ENCODE data around the gene APOO.

APOO gene

GRCh38 chrX:23811108-23811651 is 96.6 kb downstream of the APOO start:
- no peak for TF ChIP-seq CTCF (IDR thresholded peaks at IDR 0.05; ENCODE audit: extremely low read depth, insufficient read depth, missing control alignments)
- no peak for DNase-seq (ENCODE audit: low spot score)

GRCh38 chrX:23810279-23810678 is 97.5 kb downstream of the APOO start:
- in situ Hi-C loops (cut with MboI; ENCODE audit: low pct_unique_long_range_greater_than_20kb, low sequenced_read_pairs, unreplicated experiment): no loop called here
- no peak for DNase-seq (ENCODE audit: low spot score)
- TF ChIP-seq CTCF (IDR thresholded peaks at IDR 0.05; ENCODE audit: extremely low read depth, insufficient read depth, missing control alignments): no peak

More at GRCh38 chrX:23811108-23811651, 96.6 kb downstream of the APOO start:
- in situ Hi-C loops (cut with MboI; ENCODE audit: low pct_unique_long_range_greater_than_20kb, low sequenced_read_pairs, unreplicated experiment): no loop called here

- in situ Hi-C loops (cut with MboI; ENCODE audit: low pct_unique_long_range_greater_than_20kb, low sequenced_read_pairs, unreplicated experiment): no loop called here
- TF ChIP-seq CTCF (IDR thresholded peaks at IDR 0.05; ENCODE audit: extremely low read depth, insufficient read depth, missing control alignments): no peak
- DNase-seq (ENCODE audit: low spot score): no peak
Observed at GRCh38 chrX:23805389-23805788, 102.3 kb downstream of the APOO start.

- TF ChIP-seq CTCF (IDR thresholded peaks at IDR 0.05; ENCODE audit: extremely low read depth, insufficient read depth, missing control alignments): no peak
- DNase-seq (ENCODE audit: low spot score): no peak
- in situ Hi-C loops (cut with MboI; ENCODE audit: low pct_unique_long_range_greater_than_20kb, low sequenced_read_pairs, unreplicated experiment): no loop called here
Observed at GRCh38 chrX:23804578-23804977, 103.2 kb downstream of the APOO start.

GRCh38 chrX:23803931-23804381 is 103.8 kb downstream of the APOO start:
- in situ Hi-C loops (cut with MboI; ENCODE audit: low pct_unique_long_range_greater_than_20kb, low sequenced_read_pairs, unreplicated experiment): no loop called here
- TF ChIP-seq CTCF (IDR thresholded peaks at IDR 0.05; ENCODE audit: extremely low read depth, insufficient read depth, missing control alignments): no peak
- no peak for DNase-seq (ENCODE audit: low spot score)

- in situ Hi-C loops (cut with MboI; ENCODE audit: low pct_unique_long_range_greater_than_20kb, low sequenced_read_pairs, unreplicated experiment): no loop called here
Observed at GRCh38 chrX:23802431-23802830, 105.3 kb downstream of the APOO start.

More at GRCh38 chrX:23802431-23802830, 105.3 kb downstream of the APOO start:
- TF ChIP-seq CTCF (IDR thresholded peaks at IDR 0.05; ENCODE audit: extremely low read depth, insufficient read depth, missing control alignments): no peak
- DNase-seq (ENCODE audit: low spot score): no peak

Data from GM13977 (cell line).